Measurements from ENCODE around the gene IL26.
"Not testable (repeated sequence)": the region's sequence is repeated elsewhere in the genome, so short reads cannot be mapped to it uniquely, and the experiment has no call there.

The IL26 gene

GRCh38 chr12:68190301-68190700 lies 35.3 kb downstream of the IL26 start:
- DNase-seq, result no peak

- peak; percentile 12 to 56 for DNase-seq
Observed at GRCh38 chr12:68189821-68190242, 35.8 kb downstream of the IL26 start.

- DNase-seq, result no peak
Observed at GRCh38 chr12:68185598-68185997, 40.0 kb downstream of the IL26 start.

GRCh38 chr12:68180792-68181744 lies 44.5 kb downstream of the IL26 start:
- DNase-seq, result peak in 1 of 2 experiments; percentile 35

GRCh38 chr12:68178774-68179439 lies 46.7 kb downstream of the IL26 start:
- no peak for DNase-seq

GRCh38 chr12:68178184-68178583 lies 47.4 kb downstream of the IL26 start:
- no peak for DNase-seq

GRCh38 chr12:68177562-68177961 lies 48.0 kb downstream of the IL26 start:
- DNase-seq, result no peak

GRCh38 chr12:68176257-68176656 lies 49.4 kb downstream of the IL26 start:
- DNase-seq, result no peak

- peak; percentile 18 to 65 for DNase-seq
Observed at GRCh38 chr12:68175557-68176061, 50.0 kb downstream of the IL26 start.

GRCh38 chr12:68174761-68175160 lies 50.8 kb downstream of the IL26 start:
- not testable (repeated sequence) for DNase-seq

GRCh38 chr12:68173792-68174191 lies 51.8 kb downstream of the IL26 start:
- DNase-seq, result no peak

- DNase-seq, result no peak
Observed at GRCh38 chr12:68170726-68171125, 54.9 kb downstream of the IL26 start.

- no peak for DNase-seq
Observed at GRCh38 chr12:68169213-68169889, 56.3 kb downstream of the IL26 start.

- DNase-seq, result no peak
Observed at GRCh38 chr12:68166317-68166831, 59.2 kb downstream of the IL26 start.

GRCh38 chr12:68163560-68164081 lies 62.0 kb downstream of the IL26 start:
- DNase-seq, result no peak

- DNase-seq, result no peak
Observed at GRCh38 chr12:68162374-68162773, 63.2 kb downstream of the IL26 start.

- no peak for DNase-seq
Observed at GRCh38 chr12:68159681-68160304, 65.8 kb downstream of the IL26 start, which contains the start of gene IFNG. Gene IFNG, minus strand, starts transcription at chr12:68159740. Its CDS starts 125 bp downstream, at chr12:68159615.

- DNase-seq, result no peak
Observed at GRCh38 chr12:68158432-68158831, 67.2 kb downstream of the IL26 start.

GRCh38 chr12:68157380-68157779 lies 68.2 kb downstream of the IL26 start:
- peak in 1 of 2 experiments; percentile 42 for DNase-seq

- no peak for DNase-seq
Observed at GRCh38 chr12:68156636-68157035, 69.0 kb downstream of the IL26 start.

GRCh38 chr12:68154779-68155178 lies 70.8 kb downstream of the IL26 start:
- DNase-seq, result no peak
